CD14-positive monocyte (primary cell): ENCODE measurements around the gene LRRC8C. TPM values are rescaled to one million over a fixed set of nuclear protein-coding genes. Genes with fewer than 3 reads are reported as not detected.

ENCODE experiments used
- DNase-seq, 3 donors: peaks; one replicate each; pipeline ENCODE4 v3.0.0-alpha.2; 2011 to 2022
- H2AFZ ChIP-seq: 2 replicates; pipeline ENCODE4 v1.6.0; 2012; ENCODE audit warnings: mild to moderate bottlenecking, low read depth, low read length, inconsistent platforms; ENCODE audit not compliant: insufficient read depth, poor library complexity, severe bottlenecking
- H3K27ac ChIP-seq, 2 donors: 1 replicate in 1 of 2; 2 replicates in 1 of 2; pipeline ENCODE4 v1.5.1; 2012 to 2013; ENCODE audit warnings: low read length in 2 of 2, control low read depth in 1 of 2, inconsistent platforms in 1 of 2, low read depth in 1 of 2, mild to moderate bottlenecking in 1 of 2
- H3K27me3 ChIP-seq, 2 donors: one replicate each; pipeline versions ENCODE4 v1.6.0 to v1.6.1; 2011 to 2013; ENCODE audit warnings: low read length in 2 of 2; ENCODE audit not compliant: control insufficient read depth in 2 of 2, insufficient read depth in 2 of 2
- H3K36me3 ChIP-seq, 2 donors: replicated peaks in 1 of 2; 1 replicate in 1 of 2; 2 replicates in 1 of 2; pipeline versions ENCODE4 v1.5.1 to v1.6.1; 2012 to 2013; ENCODE audit warnings: low read length in 2 of 2, control low read depth in 1 of 2, inconsistent platforms in 1 of 2, mild to moderate bottlenecking in 1 of 2; ENCODE audit not compliant: insufficient read depth in 2 of 2, control insufficient read depth in 1 of 2
- H3K4me1 ChIP-seq, 2 donors: 1 replicate in 1 of 2; 2 replicates in 1 of 2; pipeline versions ENCODE4 v1.5.1 to v1.6.1; 2012 to 2013; ENCODE audit warnings: low read length in 2 of 2, control low read depth in 1 of 2, inconsistent platforms in 1 of 2, mild to moderate bottlenecking in 1 of 2, moderate library complexity in 1 of 2; ENCODE audit not compliant: insufficient read depth in 2 of 2, control insufficient read depth in 1 of 2
- H3K4me2 ChIP-seq: replicated peaks from 2 replicates; pipeline ENCODE3; 2012; ENCODE audit warnings: low read length, moderate library complexity, mild to moderate bottlenecking; ENCODE audit not compliant: poor library complexity, severe bottlenecking; ENCODE audit errors: extremely low read depth
- H3K4me3 ChIP-seq, 3 experiments: fragments of 200-600 bp in 1 of 3; sonication (generic) in 1 of 3; replicated peaks in 1 of 3; 1 replicate in 2 of 3; 2 replicates in 1 of 3; pipeline ENCODE4 v1.5.1; 2011 to 2013; ENCODE audit warnings: low read length in 3 of 3, mild to moderate bottlenecking in 3 of 3, control low read depth in 2 of 3, low read depth in 2 of 3, inconsistent platforms in 1 of 3, moderate library complexity in 1 of 3
- H3K79me2 ChIP-seq: 2 replicates; pipeline ENCODE4 v1.6.0; 2012; ENCODE audit warnings: mild to moderate bottlenecking, control low read depth, inconsistent platforms, low read length, moderate library complexity; ENCODE audit not compliant: insufficient read depth
- H3K9ac ChIP-seq: 2 replicates; pipeline ENCODE4 v1.6.0; 2017; ENCODE audit warnings: low read length, mild to moderate bottlenecking; ENCODE audit not compliant: insufficient read depth, poor library complexity, severe bottlenecking
- H3K9me3 ChIP-seq, 2 donors: replicated peaks in 1 of 2; 1 replicate in 1 of 2; 2 replicates in 1 of 2; pipeline versions ENCODE4 v1.5.1 to v1.6.1; 2012 to 2013; ENCODE audit warnings: low read length in 2 of 2, control low read depth in 1 of 2; ENCODE audit not compliant: control insufficient read depth in 1 of 2, insufficient read depth in 1 of 2
- H4K20me1 ChIP-seq: 2 replicates; pipeline ENCODE4 v1.6.0; 2012; ENCODE audit warnings: mild to moderate bottlenecking, low read length, control low read depth, moderate library complexity; ENCODE audit not compliant: insufficient read depth
- H3K27ac Mint-ChIP-seq, 7 donors: one replicate each; pipeline ENCODE4 v1.8.0; 2020; ENCODE audit warnings: mild to moderate bottlenecking in 7 of 7, mixed read lengths in 7 of 7, moderate library complexity in 6 of 7, inconsistent platforms in 2 of 7
- H3K27me3 Mint-ChIP-seq, 3 donors: one replicate each; pipeline ENCODE4 v1.8.0; 2021 to 2022; ENCODE audit warnings: low read depth in 3 of 3, mild to moderate bottlenecking in 3 of 3, mixed read lengths in 3 of 3, moderate library complexity in 3 of 3, inconsistent platforms in 1 of 3
- H3K36me3 Mint-ChIP-seq, 2 donors: one replicate each; pipeline ENCODE4 v1.8.0; 2020; ENCODE audit warnings: mixed read lengths in 2 of 2, inconsistent platforms in 1 of 2, mild to moderate bottlenecking in 1 of 2
- H3K4me1 Mint-ChIP-seq: one replicate; pipeline ENCODE4 v1.8.0; 2020; ENCODE audit warnings: mild to moderate bottlenecking, mixed read lengths
- H3K4me3 Mint-ChIP-seq, 2 donors: one replicate each; pipeline ENCODE4 v1.8.0; 2020; ENCODE audit warnings: mild to moderate bottlenecking in 2 of 2, mixed read lengths in 2 of 2, moderate library complexity in 1 of 2
- H3K9me3 Mint-ChIP-seq, 7 donors: one replicate each; pipeline ENCODE4 v1.8.0; 2020 to 2022; ENCODE audit warnings: mixed read lengths in 7 of 7, mild to moderate bottlenecking in 6 of 7, moderate library complexity in 6 of 7, inconsistent platforms in 2 of 7
- WGBS: methylation state at CpG from one replicate; pipeline ENCODE4 v1.1.5; 2013; ENCODE audit warnings: missing lambda C conversion rate; ENCODE audit not compliant: insufficient coverage; 5-methylcytosine and 5-hydroxymethylcytosine counted together
- intact Hi-C, 2 donors: fragments of 100-400 bp; cut with micrococcal nuclease; formaldehyde crosslinking; loops; one replicate each; pipeline versions ENCODE4 v1.15.0 to v1.15.1; 2023
- polyA plus RNA-seq, 3 donors: library from polyadenylated mRNA; depleted of rRNA in 1 of 3; unstranded in 2 of 3; stranded (reverse) in 1 of 3; fragments of 300-500 nt in 2 of 3; fragments of >200 nt in 1 of 3; fragmentation: Illumina TruSeq in 2 of 3; gene quantifications; 1 replicate in 2 of 3; 2 replicates in 1 of 3; pipeline ENCODE4 v1.2.3, GENCODE V29; 2012 to 2021
- TF ChIP-seq, protein P1 (sequence below): fragments of 200-600 bp; IDR thresholded peaks from one replicate; pipeline ENCODE4 v1.8.0; 2022; ENCODE audit warnings: antibody characterized with exemption, mild to moderate bottlenecking

The LRRC8C gene
- polyA plus RNA-seq, 3 donors: 13.0 to 18.6 (median 16.3) TPM

DNA sequence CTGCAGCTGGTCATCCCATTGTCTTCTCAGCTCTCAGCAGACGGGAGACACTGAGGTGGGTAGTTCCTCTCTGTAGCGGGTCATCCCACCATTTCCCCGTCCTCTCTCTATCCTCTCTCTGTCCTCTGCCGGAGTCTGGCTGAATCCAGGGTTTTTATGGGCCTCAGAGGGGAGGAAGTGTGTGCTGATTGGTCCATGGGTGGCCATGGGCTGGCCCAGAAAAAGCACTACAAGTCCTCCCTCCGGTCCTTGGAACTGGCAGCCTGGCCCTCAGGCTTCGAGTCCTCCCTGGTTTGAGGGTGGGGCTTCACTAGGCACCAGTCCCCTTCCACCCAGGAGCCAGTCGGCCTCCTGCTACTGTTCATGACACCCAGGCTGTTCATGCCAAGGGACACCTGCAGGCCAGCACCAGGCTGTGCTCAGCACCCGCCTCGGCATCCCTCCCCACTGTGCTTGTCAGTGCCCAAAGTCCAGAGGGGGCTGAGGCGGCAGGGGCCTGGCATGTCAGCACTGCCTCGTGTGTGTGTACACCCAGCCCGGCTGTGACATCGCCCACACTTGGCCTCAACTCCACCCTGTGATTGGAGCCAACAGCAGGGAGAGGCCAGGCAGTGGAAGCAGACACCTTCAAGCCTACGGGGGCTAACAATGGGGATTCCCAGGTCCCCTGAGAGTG is 23.0 kb upstream of the LRRC8C start:
- 99% methylated on average over 10 of the region's 14 CpGs for WGBS
- TF ChIP-seq, protein P1, sequence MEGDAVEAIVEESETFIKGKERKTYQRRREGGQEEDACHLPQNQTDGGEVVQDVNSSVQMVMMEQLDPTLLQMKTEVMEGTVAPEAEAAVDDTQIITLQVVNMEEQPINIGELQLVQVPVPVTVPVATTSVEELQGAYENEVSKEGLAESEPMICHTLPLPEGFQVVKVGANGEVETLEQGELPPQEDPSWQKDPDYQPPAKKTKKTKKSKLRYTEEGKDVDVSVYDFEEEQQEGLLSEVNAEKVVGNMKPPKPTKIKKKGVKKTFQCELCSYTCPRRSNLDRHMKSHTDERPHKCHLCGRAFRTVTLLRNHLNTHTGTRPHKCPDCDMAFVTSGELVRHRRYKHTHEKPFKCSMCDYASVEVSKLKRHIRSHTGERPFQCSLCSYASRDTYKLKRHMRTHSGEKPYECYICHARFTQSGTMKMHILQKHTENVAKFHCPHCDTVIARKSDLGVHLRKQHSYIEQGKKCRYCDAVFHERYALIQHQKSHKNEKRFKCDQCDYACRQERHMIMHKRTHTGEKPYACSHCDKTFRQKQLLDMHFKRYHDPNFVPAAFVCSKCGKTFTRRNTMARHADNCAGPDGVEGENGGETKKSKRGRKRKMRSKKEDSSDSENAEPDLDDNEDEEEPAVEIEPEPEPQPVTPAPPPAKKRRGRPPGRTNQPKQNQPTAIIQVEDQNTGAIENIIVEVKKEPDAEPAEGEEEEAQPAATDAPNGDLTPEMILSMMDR: no peak
- Mint-ChIP-seq H3K27me3 (peaks cover 0 to 2% (median 0%) of the 10 kb centered on the region in 3 donors), H3K27ac (peak overlapping the region in 2 of 7 donors; percentile 10 to 57), H3K9me3 (no peaks in the 10 kb centered on the region), H3K36me3 (peaks cover 17 to 19% of the 10 kb centered on the region in 2 donors), H3K4me3 (no peak overlapping the region), H3K4me1 (peaks cover 4% of the 10 kb centered on the region)
- Histone ChIP-seq H3K79me2 (no peaks in the 10 kb centered on the region), H3K27me3 (no peaks in the 10 kb centered on the region), H3K4me3 (no peak overlapping the region), H3K4me1 (no peaks in the 10 kb centered on the region), H3K27ac (no peak overlapping the region), H3K9ac (no peak overlapping the region), H3K36me3 (peaks cover 0 to 12% of the 10 kb centered on the region in 2 donors), H3K4me2 (no peak overlapping the region), H2AFZ (no peak overlapping the region), H3K9me3 (no peaks in the 10 kb centered on the region), H4K20me1 (no peaks in the 10 kb centered on the region)
- intact Hi-C loops: no loop called here
- DNase-seq: no peak

DNA sequence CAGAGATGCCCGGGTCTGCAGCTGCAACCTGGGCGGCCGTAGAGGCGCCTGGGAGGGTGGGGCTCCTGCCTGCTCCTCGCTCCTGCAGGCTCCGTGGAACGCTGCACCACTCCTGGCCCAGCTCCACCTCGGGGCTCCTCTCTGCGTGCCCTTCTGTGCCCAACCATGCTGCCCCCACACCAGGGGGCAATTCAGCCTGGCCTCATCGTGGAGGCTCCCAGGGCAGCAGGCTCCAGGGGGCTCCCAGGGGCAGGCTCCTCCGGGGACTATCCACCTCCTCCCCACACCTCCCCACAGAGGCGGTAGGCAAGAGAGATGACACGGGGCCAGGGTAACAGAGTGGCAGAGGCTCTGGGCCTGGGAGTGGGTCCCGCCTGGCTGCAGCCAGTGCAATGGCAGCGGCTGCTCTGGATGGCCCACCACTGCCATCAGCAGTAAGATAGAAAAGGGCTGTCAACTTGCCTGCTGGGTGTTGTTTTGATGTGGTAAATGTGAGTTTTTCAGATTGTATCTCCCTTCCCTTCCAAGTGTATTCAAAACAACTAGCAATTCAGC is 22.4 kb upstream of the LRRC8C start:
- Mint-ChIP-seq H3K36me3 (peaks cover 16 to 17% of the 10 kb centered on the region in 2 donors), H3K4me3 (no peak overlapping the region), H3K27me3 (peaks cover 0 to 2% (median 0%) of the 10 kb centered on the region in 3 donors), H3K4me1 (peaks cover 4% of the 10 kb centered on the region), H3K27ac (no peak overlapping the region), H3K9me3 (no peaks in the 10 kb centered on the region)
- no peak overlapping the region for H2AFZ ChIP-seq
- H3K27me3 ChIP-seq: no peaks in the 10 kb centered on the region
- TF ChIP-seq, protein P1: no peak
- no peak overlapping the region for H3K4me3 ChIP-seq
- H3K9me3 ChIP-seq: no peaks in the 10 kb centered on the region
- WGBS: 97% methylated on average over 14 of the region's 15 CpGs
- intact Hi-C loops: no loop called here
- no peak overlapping the region for H3K9ac ChIP-seq
- no peak overlapping the region for H3K4me2 ChIP-seq
- H3K36me3 ChIP-seq: peaks cover 0 to 12% of the 10 kb centered on the region in 2 donors
- H3K79me2 ChIP-seq: no peaks in the 10 kb centered on the region
- no peak for DNase-seq
- H4K20me1 ChIP-seq: no peaks in the 10 kb centered on the region
- no peak overlapping the region for H3K27ac ChIP-seq
- no peaks in the 10 kb centered on the region for H3K4me1 ChIP-seq
